ENCODE data around the gene CCL22.

CCL22 gene

DNA sequence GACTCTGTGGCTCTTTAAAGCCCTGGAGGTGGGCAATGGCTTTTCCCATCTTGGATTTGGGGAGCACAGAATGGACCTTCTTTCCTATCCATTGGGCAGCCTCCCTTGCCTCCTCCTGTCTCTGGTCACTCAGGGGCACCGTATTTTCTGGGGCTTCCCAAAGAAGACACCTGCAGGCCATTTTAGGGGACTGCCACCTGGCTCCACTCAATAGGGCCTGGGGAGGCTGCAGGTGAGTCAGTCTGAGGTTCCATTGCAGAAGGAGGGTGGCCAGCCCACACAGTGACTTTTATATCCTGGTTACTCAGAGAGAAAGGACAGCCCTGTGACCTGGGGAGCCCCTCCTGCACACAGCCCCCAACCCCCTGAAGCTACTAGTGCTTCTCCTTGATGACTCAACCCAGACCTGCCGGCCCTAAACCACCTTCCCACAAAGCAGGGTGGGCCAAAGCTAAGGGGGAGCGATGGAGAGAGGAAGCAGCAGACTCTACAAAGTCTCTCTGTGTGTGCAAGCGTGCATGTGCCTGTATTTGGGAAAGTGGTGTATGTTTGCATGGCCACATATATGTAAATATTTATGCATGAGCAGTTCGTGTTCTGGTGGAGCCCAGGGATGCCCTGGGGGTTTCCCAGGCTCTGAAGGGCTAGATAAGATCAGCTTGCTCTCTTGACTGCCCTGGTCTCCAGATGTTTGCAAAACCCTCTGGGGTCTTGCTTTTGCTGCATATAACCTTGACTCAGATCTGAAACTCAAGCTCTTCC, 18.7 kb downstream of the CCL22 start:
- no peak for DNase-seq

DNA sequence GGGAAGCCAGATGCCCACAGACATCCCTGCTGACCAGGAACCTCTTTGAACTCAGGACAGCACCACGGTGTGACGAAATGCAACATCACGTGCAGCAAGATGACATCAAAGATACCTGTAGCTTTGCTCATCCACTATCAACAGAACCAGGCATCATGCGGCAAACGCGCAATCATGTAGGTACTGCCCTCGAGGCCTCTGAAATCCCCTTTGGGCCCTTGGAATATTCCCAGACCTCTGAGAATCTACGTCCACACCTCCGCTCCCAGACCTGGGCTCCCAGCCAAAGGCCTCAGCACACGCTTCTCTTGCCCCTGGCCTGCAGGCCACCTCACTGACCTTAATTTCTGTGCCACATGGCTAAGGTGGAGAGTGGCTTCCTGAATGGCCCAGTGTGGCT, 21.0 kb downstream of the CCL22 start:
- no peak for DNase-seq

DNA sequence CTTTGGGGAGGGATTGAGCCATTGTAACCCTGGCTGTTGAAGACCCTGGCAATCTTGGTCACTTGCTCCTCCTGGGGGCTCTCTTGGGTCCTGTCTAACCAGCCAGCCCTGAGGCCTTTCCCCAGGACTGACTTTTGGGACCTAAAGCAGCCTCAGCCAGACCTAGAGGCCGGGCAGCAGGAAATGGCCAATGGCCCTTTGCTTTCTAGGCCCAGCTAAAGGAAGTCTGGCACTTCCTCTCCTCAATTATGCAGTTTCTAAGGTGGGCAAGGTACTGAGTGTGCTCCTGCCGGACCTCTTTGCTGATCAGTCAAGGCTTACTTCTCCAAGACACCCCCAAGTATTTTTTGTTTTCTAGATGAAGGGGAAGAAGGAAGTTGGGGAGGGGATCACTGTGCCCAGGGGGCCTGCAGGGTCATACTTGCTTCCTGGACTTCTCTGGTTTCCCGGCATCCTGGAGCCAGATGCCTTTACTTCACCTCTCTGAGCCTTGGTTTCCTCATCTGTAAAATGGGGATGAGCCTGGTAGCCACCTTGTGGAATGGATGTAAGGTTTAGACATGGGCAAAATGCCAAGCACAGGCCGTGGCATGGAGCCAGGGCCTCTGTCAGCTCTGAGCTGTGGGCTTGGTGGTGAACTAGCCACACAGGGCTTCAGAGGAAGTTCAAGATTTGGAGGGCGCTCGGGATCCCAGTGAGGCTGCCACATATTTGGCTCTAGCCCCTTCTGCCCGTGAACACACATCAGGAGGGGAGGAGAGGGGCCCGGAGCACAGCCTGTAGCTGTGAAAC, 22.3 kb downstream of the CCL22 start:
- DNase-seq, result no peak

DNA sequence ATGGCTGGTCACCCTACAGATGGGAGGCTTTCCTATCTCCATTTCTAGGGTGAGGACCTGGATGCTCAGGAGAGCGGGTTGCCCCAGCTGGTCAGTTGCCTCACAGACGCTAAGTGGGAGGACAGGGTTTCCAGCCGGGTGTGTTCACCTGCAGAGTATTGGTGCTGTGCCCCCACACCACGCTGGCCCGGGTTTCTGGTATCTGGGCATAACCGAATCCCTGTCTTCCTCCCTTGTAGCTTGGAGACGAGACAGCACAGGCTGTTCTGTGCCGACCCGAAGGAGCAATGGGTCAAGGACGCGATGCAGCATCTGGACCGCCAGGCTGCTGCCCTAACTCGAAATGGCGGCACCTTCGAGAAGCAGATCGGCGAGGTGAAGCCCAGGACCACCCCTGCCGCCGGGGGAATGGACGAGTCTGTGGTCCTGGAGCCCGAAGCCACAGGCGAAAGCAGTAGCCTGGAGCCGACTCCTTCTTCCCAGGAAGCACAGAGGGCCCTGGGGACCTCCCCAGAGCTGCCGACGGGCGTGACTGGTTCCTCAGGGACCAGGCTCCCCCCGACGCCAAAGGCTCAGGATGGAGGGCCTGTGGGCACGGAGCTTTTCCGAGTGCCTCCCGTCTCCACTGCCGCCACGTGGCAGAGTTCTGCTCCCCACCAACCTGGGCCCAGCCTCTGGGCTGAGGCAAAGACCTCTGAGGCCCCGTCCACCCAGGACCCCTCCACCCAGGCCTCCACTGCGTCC, 23.4 kb downstream of the CCL22 start:
- DNase-seq, result no peak

DNA sequence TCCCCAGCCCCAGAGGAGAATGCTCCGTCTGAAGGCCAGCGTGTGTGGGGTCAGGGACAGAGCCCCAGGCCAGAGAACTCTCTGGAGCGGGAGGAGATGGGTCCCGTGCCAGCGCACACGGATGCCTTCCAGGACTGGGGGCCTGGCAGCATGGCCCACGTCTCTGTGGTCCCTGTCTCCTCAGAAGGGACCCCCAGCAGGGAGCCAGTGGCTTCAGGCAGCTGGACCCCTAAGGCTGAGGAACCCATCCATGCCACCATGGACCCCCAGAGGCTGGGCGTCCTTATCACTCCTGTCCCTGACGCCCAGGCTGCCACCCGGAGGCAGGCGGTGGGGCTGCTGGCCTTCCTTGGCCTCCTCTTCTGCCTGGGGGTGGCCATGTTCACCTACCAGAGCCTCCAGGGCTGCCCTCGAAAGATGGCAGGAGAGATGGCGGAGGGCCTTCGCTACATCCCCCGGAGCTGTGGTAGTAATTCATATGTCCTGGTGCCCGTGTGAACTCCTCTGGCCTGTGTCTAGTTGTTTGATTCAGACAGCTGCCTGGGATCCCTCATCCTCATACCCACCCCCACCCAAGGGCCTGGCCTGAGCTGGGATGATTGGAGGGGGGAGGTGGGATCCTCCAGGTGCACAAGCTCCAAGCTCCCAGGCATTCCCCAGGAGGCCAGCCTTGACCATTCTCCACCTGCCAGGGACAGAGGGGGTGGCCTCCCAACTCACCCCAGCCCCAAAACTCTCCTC, 24.1 kb downstream of the CCL22 start:
- DNase-seq, result no peak

DNA sequence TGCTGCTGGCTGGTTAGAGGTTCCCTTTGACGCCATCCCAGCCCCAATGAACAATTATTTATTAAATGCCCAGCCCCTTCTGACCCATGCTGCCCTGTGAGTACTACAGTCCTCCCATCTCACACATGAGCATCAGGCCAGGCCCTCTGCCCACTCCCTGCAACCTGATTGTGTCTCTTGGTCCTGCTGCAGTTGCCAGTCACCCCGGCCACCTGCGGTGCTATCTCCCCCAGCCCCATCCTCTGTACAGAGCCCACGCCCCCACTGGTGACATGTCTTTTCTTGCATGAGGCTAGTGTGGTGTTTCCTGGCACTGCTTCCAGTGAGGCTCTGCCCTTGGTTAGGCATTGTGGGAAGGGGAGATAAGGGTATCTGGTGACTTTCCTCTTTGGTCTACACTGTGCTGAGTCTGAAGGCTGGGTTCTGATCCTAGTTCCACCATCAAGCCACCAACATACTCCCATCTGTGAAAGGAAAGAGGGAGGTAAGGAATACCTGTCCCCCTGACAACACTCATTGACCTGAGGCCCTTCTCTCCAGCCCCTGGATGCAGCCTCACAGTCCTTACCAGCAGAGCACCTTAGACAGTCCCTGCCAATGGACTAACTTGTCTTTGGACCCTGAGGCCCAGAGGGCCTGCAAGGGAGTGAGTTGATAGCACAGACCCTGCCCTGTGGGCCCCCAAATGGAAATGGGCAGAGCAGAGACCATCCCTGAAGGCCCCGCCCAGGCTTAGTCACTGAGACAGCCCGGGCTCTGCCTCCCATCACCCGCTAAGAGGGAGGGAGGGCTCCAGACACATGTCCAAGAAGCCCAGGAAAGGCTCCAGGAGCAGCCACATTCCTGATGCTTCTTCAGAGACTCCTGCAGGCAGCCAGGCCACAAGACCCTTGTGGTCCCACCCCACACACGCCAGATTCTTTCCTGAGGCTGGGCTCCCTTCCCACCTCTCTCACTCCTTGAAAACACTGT, 25.0 kb downstream of the CCL22 start:
- DNase-seq, result no peak

DNA sequence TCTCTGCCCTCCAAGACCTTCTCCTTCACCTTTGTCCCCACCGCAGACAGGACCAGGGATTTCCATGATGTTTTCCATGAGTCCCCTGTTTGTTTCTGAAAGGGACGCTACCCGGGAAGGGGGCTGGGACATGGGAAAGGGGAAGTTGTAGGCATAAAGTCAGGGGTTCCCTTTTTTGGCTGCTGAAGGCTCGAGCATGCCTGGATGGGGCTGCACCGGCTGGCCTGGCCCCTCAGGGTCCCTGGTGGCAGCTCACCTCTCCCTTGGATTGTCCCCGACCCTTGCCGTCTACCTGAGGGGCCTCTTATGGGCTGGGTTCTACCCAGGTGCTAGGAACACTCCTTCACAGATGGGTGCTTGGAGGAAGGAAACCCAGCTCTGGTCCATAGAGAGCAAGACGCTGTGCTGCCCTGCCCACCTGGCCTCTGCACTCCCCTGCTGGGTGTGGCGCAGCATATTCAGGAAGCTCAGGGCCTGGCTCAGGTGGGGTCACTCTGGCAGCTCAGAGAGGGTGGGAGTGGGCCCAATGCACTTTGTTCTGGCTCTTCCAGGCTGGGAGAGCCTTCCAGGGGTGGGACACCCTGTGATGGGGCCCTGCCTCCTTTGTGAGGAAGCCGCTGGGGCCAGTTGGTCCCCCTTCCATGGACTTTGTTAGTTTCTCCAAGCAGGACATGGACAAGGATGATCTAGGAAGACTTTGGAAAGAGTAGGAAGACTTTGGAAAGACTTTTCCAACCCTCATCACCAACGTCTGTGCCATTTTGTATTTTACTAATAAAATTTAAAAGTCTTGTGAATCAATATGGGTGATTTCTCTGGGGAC, 25.9 kb downstream of the CCL22 start:
- DNase-seq, result no peak

DNA sequence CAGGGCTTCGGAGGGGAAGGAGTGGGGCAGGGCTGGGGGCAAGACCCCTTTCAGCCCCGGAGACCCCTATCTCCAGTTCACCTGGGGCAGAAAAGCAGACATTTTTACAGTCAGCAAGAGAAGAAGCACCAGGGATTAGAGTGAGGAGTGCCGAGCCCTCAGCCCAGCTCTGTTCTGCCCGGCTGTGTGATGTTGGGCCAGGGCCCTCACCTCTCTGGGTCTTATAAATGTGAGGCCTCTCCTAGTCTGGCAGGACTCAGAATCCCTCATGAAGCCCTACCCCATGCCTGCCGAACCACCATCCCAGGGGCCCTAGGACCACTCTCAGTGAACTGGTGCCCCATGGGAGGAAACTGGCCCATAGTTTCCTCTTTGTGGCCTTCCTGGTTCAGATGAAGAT, 26.5 kb downstream of the CCL22 start:
- DNase-seq, result no peak

DNA sequence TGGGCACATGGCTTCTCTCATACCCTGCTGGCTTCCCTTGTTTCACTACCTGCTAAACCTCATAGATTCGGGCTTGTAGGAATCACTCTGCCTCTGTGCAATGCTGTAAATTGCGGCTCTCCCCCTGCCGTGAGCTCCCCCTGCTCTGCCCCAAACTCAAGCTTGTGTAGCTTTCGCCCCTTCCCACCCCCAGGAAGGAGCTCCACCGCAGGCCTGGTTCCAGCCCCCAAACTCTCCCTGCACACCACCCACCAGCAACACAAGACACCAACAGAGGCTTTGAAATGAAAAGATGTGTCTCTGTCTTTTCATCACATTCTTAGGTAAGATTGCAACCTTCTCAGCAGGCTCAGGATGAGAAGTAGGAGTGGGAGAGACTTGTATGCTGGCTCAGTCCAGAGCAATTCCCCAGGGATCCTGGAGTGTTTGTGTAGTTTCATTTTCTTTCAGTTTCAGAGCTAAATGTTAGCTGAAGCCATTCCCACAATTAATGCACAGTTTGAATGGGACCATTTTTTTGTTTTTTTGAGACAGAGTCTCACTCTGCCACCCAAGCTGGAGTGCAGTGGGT, 27.9 kb downstream of the CCL22 start:
- no peak for DNase-seq

DNA sequence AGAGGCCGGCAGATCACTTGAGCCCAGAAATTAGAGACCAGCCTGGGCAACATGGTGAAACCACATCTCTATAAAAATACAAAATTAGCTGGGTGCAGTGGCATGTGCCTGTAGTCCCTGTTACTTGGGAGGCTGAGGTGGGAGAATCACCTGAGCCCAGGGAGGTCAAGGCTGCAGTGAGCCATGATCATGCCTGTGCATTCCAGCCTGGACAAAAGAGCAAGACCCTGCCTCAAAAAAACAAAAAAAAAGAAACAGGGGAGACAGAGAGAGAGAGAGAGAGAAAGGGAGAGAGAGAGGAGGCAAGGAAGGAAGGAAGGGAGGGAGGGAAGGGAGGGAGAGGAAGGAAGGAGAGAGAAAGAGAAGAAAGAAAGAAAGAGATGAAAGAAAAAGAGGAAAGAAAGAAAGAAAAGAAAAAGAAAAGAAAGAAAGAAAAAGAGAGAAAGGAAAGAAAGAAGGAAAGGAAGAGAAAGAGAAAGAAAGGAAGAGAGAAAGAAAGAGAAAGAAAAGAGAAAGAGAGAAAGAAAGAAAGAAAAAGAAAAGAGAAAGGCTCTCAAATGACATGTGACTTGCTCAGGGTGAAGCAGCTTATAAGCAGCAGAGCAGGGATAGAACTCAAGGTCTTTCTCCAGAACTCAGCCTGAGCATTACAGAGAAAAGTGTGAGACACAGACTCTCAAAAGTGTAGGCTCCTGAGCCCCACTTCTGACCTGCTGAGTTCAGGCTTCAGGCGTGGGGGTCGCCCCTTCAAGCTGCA, 29.2 kb downstream of the CCL22 start:
- DNase-seq, result no peak

DNA sequence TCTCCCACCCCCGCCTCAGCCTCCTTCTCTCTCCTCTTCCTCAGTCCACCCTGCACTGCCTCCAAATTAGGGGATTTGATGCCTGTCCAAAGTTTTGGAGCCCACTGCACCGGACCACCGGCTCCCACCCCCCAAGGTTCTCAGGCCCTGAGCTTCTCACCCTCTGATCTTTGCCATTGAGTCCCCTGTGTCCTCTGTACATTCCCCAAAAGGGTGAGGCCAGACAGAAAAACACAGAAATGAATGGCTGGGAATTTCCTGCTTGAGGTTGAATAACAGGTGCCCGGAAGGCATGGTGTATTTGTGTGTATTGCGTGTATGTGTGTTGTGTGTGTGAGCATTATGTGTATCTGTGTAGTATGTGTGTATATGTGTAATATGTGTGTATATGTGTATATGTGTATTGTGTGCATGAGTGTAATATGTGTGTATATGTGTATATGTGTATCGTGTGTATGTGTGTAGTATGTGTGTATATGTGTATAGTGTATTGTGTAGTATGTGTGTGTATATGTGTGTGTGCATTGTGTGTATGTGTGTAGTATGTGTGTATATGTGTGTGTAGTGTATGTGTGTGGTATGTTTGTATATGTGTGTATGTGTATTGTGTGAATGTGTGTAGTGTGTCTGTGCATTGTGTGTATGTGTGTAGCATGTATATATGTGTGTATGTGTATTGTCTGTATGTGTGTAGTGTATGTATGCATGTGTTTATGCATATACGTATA, 29.9 kb downstream of the CCL22 start:
- no peak for DNase-seq

DNA sequence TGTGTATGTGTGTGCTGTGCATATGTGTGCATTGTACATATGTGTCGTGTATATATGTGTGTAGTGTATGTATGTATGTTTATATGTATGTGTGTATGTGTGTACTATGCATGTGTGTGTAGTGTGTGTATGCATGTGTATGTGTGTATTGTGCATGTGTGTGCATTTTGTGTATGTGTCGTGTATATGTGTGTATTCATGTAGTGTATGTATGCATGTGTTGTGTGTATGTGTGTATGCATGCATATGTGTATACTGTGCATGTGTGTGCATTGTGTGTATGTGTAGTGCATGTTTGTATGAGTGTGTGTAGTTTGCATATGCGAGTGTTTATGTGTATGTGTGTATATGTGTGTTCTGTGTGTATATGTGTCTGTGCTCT, 30.5 kb downstream of the CCL22 start:
- DNase-seq, result no peak

DNA sequence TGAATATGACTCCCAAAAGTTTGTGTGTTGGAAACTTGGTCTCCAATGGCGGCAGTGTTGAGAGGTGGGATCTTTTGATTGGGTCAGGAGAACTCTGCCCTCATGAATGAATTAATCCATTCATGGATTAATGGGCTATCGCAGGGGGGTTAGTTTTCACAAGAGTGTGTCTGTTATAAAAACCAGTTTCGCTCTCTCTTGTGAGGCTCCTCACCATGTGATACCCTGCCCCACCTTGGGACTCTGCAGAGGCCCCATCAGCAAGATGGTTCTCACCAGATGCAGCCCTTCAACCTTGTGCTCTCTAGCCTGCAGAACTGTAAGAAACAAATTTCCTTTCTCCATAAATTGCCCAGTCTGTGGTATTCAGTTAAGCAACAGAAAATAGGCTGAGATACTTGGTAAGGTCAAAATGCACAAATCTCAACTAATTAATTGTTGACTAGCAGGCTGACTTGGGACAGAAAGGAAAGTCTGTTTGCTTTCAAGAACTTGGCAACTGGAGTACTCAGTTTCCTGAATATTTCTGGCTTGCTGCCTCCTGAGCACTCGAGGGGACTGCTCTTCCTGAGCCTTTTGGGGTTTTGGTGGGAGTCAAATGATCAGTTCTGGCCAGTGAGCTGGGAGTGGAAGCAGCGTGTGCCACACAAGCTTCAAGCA, 32.2 kb downstream of the CCL22 start:
- no peak for DNase-seq

DNA sequence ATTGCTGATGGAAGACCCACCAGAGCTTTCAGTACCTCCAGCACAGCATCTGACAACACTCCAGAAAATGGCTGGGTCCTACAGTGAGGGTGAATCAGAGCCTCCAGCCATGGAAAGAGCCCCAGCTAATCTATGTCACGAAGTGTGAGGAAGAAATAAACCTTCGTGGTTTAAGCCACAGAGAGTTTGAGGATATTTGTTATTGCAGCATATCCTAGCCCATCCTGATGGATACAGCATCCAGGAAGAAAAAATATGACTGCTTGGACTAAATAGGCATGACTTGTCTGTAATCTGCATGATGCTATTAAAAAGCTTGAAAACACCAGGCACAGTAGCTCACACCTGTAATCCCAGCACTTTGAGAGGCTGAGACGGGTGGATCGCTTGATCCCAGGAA, 32.7 kb downstream of the CCL22 start:
- DNase-seq, result no peak

DNA sequence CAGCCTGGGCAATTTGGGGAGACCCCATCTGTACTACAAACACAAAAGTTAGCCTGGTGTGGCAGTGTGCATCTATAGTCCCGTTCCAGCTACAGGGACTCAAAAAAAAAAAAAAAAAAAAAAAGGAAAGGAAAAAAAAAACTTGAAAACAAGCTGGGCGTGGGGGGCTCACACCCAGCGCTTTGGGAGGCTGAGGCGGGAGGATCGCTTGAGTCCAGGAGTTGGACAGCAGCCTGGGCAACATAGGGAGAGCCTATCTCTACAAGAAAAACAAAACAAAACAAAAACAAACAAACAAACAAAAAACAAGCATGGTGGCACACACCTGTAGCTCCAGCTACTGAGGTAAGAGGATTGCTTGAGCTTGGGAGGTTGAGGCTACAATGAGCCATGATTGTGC, 33.1 kb downstream of the CCL22 start:
- no peak for DNase-seq

DNA sequence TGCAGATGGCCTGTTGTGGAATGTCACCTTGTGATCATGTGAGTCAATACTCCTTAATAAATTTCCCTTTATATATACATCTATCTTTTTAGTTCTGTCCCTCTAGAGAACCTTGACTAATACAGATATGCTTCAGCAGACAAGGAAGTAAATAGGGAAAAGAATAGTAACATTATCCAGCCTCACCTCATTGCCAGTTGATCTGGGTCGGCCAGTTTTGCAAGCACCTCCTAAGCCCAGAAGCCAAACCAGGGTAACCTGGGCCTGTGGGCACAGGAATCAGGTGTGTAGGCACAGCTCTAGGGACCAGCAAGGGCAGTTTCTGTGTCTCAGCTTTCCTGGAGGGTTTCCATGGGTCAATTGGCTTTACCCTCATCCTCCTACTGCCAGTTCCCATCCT, 34.1 kb downstream of the CCL22 start:
- DNase-seq, result no peak

DNA sequence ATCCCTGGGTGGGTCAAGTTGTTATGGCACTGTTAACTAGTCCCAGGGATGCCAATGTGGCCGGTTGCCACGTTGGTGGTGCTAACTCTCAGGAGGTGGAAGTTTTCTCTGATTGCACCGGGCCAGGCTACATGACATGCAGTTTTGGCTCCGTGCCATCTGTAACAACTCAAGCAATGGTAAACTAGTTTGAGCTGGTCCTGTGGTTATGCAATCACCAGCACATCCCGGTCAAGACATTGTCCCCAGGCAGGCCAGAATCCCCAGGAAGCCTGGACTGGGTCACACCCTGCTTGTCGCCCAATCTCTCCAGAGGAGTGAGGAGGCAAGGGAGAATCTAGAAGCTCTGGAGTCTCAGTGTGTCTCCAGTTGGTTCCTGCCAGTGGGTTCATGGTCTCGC, 35.9 kb downstream of the CCL22 start:
- no peak for DNase-seq

DNA sequence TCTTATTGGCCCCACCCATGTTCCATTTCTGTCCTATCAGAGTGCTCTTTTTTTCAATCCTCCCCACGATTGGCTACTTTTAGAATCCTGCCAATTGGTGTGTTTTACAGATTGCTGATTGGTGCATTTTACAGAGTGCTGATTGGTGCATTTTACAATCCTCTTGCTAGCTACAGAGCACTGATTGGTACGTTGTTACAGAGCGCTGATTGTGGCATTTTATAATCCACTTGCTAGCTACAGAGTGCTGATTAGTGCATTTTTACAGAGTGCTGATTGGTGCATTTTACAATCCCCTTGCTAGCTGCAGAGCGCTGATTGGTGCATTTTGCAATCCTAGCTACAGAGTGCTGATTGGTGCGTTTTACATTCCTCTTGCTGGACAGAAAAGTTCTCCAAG, 36.4 kb downstream of the CCL22 start:
- DNase-seq, result no peak

DNA sequence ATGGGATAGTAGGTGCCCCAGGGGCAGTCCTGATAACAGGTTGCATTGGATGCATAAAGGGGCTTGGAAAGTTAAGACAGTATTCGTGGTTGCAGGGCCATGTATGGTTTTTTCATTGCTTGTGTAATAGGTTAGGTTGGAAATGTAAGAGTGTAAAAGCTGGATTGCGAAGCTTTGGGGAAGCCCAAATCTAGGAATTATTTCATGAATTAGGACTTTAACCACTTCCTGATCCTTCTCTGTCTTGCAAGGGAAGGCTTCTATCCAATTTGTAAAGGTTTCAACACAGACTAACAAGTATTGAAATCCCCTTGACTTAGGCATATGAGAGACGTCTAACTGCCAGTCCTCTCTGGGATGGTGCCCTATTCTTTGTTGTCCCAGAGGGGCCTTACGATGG, 38.2 kb downstream of the CCL22 start:
- DNase-seq, result no peak

Measured in NCI-H1048 (cell line).